Measurements from ENCODE around the gene ENOX1. TPM values are rescaled to one million over a fixed set of nuclear protein-coding genes. Genes with fewer than 3 reads are reported as not detected.

ENOX1 gene
- total RNA-seq, 2 donors from 2014 or later: 0.33 TPM; not detected in 1

GRCh38 chr13:43676320-43676719, 110.5 kb downstream of the ENOX1 start:
- Histone ChIP-seq H3K9ac (ENCODE audit: extremely low read depth, low read length, poor library complexity, severe bottlenecking) (no peak overlapping the region), H3K27me3 (ENCODE audit: control insufficient read depth, insufficient read depth, low read length, poor library complexity, severe bottlenecking) (peaks cover 82% of the 10 kb centered on the region), H3K27ac (ENCODE audit: low read depth, low read length) (no peak overlapping the region), H3K4me1 (ENCODE audit: control insufficient read depth, insufficient read depth, low read length) (no peaks in the 10 kb centered on the region), H3K36me3 (ENCODE audit: control insufficient read depth, insufficient read depth, low read length) (no peaks in the 10 kb centered on the region), H3K9me3 (ENCODE audit: control insufficient read depth, low read length) (no peaks in the 10 kb centered on the region), H3K4me3 (ENCODE audit: low read length) (no peak overlapping the region)
- TF ChIP-seq CTCF (conservative IDR thresholded peaks at IDR 0.05): no peak
- Mint-ChIP-seq H3K27ac (no peak overlapping the region), H3K27me3 (ENCODE audit: insufficient read depth) (peaks cover 62% of the 10 kb centered on the region), H3K4me1 (no peaks in the 10 kb centered on the region), H3K4me3 (no peak overlapping the region), H3K9me3 (no peaks in the 10 kb centered on the region), H3K36me3 (ENCODE audit: low read depth) (no peaks in the 10 kb centered on the region)
- 89% methylated on average over 1 of the region's 1 CpG; no CpG with 5 or more reads in 1 of the 2 experiments for WGBS, 2 experiments (ENCODE audit: insufficient coverage in 1 of 2, insufficient read length in 1 of 2)
- no peak for DNase-seq

- no peaks in the 10 kb centered on the region for H3K9me3 ChIP-seq (ENCODE audit: control insufficient read depth, low read length)
- no peak for TF ChIP-seq CTCF (conservative IDR thresholded peaks at IDR 0.05)
- 82 to 89% methylated on average over 1 to 5 of the region's 6 CpGs for WGBS, 2 experiments (ENCODE audit: insufficient coverage in 1 of 2, insufficient read length in 1 of 2)
- no peak for DNase-seq
- H3K4me1 Mint-ChIP-seq: no peaks in the 10 kb centered on the region
- no peak overlapping the region for H3K4me3 Mint-ChIP-seq
- H3K9me3 Mint-ChIP-seq: no peaks in the 10 kb centered on the region
- H3K27me3 ChIP-seq (ENCODE audit: control insufficient read depth, insufficient read depth, low read length, poor library complexity, severe bottlenecking): peaks cover 90% of the 10 kb centered on the region
- no peak overlapping the region for H3K27ac Mint-ChIP-seq
- H3K27me3 Mint-ChIP-seq (ENCODE audit: insufficient read depth): peaks cover 62% of the 10 kb centered on the region
- H3K9ac ChIP-seq (ENCODE audit: extremely low read depth, low read length, poor library complexity, severe bottlenecking): no peak overlapping the region
- H3K4me1 ChIP-seq (ENCODE audit: control insufficient read depth, insufficient read depth, low read length): no peaks in the 10 kb centered on the region
- no peaks in the 10 kb centered on the region for H3K36me3 Mint-ChIP-seq (ENCODE audit: low read depth)
- no peak overlapping the region for H3K27ac ChIP-seq (ENCODE audit: low read depth, low read length)
- H3K4me3 ChIP-seq (ENCODE audit: low read length): no peak overlapping the region
- H3K36me3 ChIP-seq (ENCODE audit: control insufficient read depth, insufficient read depth, low read length): no peaks in the 10 kb centered on the region
Measured at GRCh38 chr13:43675577-43675976, 111.2 kb downstream of the ENOX1 start.

GRCh38 chr13:43669964-43670363, 116.8 kb downstream of the ENOX1 start:
- WGBS, 2 experiments (ENCODE audit: insufficient coverage in 1 of 2, insufficient read length in 1 of 2): 86 to 100% methylated on average over 1 to 3 of the region's 3 CpGs
- no peaks in the 10 kb centered on the region for H3K9me3 ChIP-seq (ENCODE audit: control insufficient read depth, low read length)
- Mint-ChIP-seq H3K4me3 (no peak overlapping the region), H3K4me1 (peaks cover 14% of the 10 kb centered on the region), H3K27me3 (ENCODE audit: insufficient read depth) (peaks cover 42% of the 10 kb centered on the region), H3K36me3 (ENCODE audit: low read depth) (no peaks in the 10 kb centered on the region), H3K27ac (no peak overlapping the region), H3K9me3 (no peaks in the 10 kb centered on the region)
- H3K4me1 ChIP-seq (ENCODE audit: control insufficient read depth, insufficient read depth, low read length): no peaks in the 10 kb centered on the region
- no peak overlapping the region for H3K27ac ChIP-seq (ENCODE audit: low read depth, low read length)
- DNase-seq: no peak
- peaks cover 92% of the 10 kb centered on the region for H3K27me3 ChIP-seq (ENCODE audit: control insufficient read depth, insufficient read depth, low read length, poor library complexity, severe bottlenecking)
- TF ChIP-seq CTCF (conservative IDR thresholded peaks at IDR 0.05): no peak
- no peaks in the 10 kb centered on the region for H3K36me3 ChIP-seq (ENCODE audit: control insufficient read depth, insufficient read depth, low read length)
- H3K9ac ChIP-seq (ENCODE audit: extremely low read depth, low read length, poor library complexity, severe bottlenecking): no peak overlapping the region
- H3K4me3 ChIP-seq (ENCODE audit: low read length): no peak overlapping the region

Measured in endodermal cell (in vitro differentiated cells).